ENCODE data around the gene PPP4R2. TPM values are rescaled to one million over a fixed set of nuclear protein-coding genes. Genes with fewer than 3 reads are reported as not detected.

The PPP4R2 gene
- total and polyA plus RNA-seq, 2 donors (not counting 3 experiments of a cell fraction or from before 2014, with no cell fraction given): 6.5 to 74.4 TPM

GRCh38 chr3:73009750-73010149, 13.1 kb downstream of the PPP4R2 start:
- Histone ChIP-seq H3K4me3 (replicated peaks in 1 of 3; ENCODE audit: insufficient read depth in 1 of 3, low read depth in 1 of 3, low read length in 3 of 3) (no peak overlapping the region), H3K4me1 (ENCODE audit: control insufficient read depth, extremely low read depth, insufficient read depth, low read length) (no peaks in the 10 kb centered on the region), H3K4me2 (ENCODE audit: insufficient read depth, low read length) (no peak overlapping the region), H3K9me3 (replicated peaks; ENCODE audit: control insufficient read depth, insufficient read depth, low read length) (no peaks in the 10 kb centered on the region), H3K9ac (replicated peaks; ENCODE audit: extremely low read depth, insufficient read depth, low read length) (no peak overlapping the region), H3K27me3 (ENCODE audit: control insufficient read depth in 2 of 2, insufficient read depth in 2 of 2, low read length in 2 of 2) (no peaks in the 10 kb centered on the region), H3K36me3 (ENCODE audit: control insufficient read depth in 2 of 2, extremely low read depth in 1 of 2, insufficient read depth in 2 of 2, low read length in 2 of 2) (peaks cover 1 to 3% of the 10 kb centered on the region in 2 experiments), H3K9me1 (replicated peaks; ENCODE audit: control insufficient read depth, extremely low read depth, insufficient read depth, low read length) (no peaks in the 10 kb centered on the region), H3K27ac (ENCODE audit: insufficient read depth, low read depth, low read length) (no peak overlapping the region), H2AFZ (ENCODE audit: low read depth, low read length) (no peak overlapping the region), H3K79me2 (ENCODE audit: control insufficient read depth, insufficient read depth, low read length) (peaks cover 100% of the 10 kb centered on the region), H4K20me1 (replicated peaks; ENCODE audit: control insufficient read depth, extremely low read depth, insufficient read depth, low read length) (peaks cover 21% of the 10 kb centered on the region)
- intact Hi-C loops (cut with micrococcal nuclease): loop anchor here (2.0 kb wide), 1 partner anchor 13 kb away; no protein-coding TSS in a partner anchor
- CTCF ChIA-PET: interaction anchor here (0.9 kb wide), 1 partner anchor 159 kb away, joined by 3 read pairs; no protein-coding TSS in a partner anchor
- FAIRE-seq: no peak
- POLR2A ChIA-PET: no interaction called here
- TF ChIP-seq POLR2AphosphoS5 (IDR thresholded peaks at IDR 0.05; ENCODE audit: insufficient read depth, low read depth, low read length) (no peak), POLR2A (IDR thresholded peaks at IDR 0.05; ENCODE audit: low read depth, low read length) (no peak), MYC (IDR thresholded peaks at IDR 0.05; ENCODE audit: low read depth, low read length) (no peak), JUN (IDR thresholded peaks at IDR 0.05; ENCODE audit: borderline replicate concordance, insufficient read depth, insufficient read length, low read depth) (no peak), EZH2 (IDR thresholded peaks at IDR 0.05; ENCODE audit: borderline replicate concordance, low read depth, low read length, severe bottlenecking) (no peak), CTCF (IDR thresholded peaks at IDR 0.05; ENCODE audit: extremely low read depth in 1 of 2, insufficient read depth in 1 of 2, low read depth in 1 of 2, low read length in 2 of 2) (no peak), MAX (IDR thresholded peaks at IDR 0.05; ENCODE audit: insufficient read depth, insufficient read length) (no peak), GATA2 (IDR thresholded peaks at IDR 0.05; ENCODE audit: insufficient read depth, insufficient read length, low read depth, low read length) (no peak), FOS (IDR thresholded peaks at IDR 0.05; ENCODE audit: borderline replicate concordance, insufficient read depth, low read length) (no peak)
- dilution Hi-C loops (cut with MboI; ENCODE audit: extremely low pct_ligation_motif_present, low sequenced_read_pairs): no loop called here
- BruUV-seq (replicated peaks): no TSS peak
- no peak for DNase-seq (ENCODE audit: low read depth, low spot score)

Data from endothelial cell of umbilical vein (primary cell).